Limb (tissue), 2 donors: ENCODE data around the gene PPAN.

Experiments used
- DNase-seq, 2 donors: peaks; one replicate each; pipeline ENCODE4 v3.0.0-alpha.2; 2016; ENCODE audit errors: extremely low spot score in 2 of 2

The PPAN gene

GRCh38 chr19:10139952-10140351, 33.8 kb downstream of the PPAN start:
- DNase-seq = no peak

- DNase-seq = no peak
These were observed 35.3 kb downstream of the PPAN start for GRCh38 chr19:10141479-10141878.

DNA sequence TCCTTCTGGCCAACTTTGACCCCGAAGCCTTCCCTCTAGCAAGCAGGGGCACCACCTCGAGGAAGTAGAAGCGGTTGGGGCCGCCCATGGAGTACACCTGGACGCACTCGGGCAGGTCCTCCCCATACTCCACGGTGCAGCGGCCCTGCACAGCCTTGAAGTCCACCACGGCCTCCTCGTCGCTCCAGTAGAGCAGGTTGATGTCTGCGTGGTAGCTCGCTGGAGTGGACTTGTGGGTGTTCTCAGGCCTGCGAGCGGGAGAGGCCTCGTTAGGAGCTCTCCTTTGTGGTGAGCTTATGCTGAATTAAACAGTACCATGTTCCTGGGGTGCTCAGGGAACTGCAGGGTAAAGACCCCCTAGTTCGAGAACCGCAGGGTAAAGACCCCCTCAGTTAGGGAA, 35.8 kb downstream of the PPAN start:
- no peak for DNase-seq

- DNase-seq = no peak
These were observed 36.7 kb downstream of the PPAN start for GRCh38 chr19:10142701-10143375.

DNA sequence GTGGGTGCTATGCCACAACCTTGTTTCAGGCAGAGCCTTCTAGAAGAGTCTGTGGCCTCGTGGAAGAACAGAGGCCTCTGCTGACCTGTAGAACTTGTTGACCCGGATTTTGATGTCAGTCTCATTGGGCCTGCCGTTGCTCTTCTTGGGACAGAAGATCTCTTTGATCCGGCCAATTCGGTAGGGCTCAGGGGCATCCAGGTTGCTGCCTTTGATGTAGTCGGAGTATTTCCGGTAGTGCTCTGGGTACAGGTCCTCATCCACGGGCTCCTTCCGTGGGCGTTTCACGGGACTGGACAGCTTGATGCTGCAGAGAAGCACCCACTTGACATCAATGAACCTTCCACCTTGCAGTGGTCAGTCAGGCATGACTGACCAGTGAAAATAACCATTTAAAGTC, 37.5 kb downstream of the PPAN start:
- DNase-seq = no peak

GRCh38 chr19:10144361-10144760, 38.2 kb downstream of the PPAN start:
- no peak for DNase-seq

DNA sequence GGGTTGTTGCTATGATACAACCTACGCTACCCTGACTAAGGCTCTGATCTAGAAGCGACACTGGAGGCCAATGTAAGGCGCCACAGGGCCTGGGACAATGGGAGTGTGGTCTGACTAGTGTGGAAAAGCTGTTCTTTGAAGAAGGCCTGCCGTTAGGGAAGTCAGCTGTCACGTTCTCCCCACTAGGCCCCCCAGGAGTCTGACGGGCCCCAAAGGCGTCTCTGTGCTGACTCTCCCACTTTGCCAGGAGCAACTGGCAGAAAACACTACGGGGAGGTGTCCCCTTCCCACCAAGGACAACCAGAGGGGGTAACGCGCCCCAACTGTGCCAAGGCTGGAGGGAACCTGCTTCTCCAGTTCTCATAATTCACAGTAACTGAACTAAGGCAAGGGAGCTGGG, 38.9 kb downstream of the PPAN start:
- DNase-seq = no peak

DNA sequence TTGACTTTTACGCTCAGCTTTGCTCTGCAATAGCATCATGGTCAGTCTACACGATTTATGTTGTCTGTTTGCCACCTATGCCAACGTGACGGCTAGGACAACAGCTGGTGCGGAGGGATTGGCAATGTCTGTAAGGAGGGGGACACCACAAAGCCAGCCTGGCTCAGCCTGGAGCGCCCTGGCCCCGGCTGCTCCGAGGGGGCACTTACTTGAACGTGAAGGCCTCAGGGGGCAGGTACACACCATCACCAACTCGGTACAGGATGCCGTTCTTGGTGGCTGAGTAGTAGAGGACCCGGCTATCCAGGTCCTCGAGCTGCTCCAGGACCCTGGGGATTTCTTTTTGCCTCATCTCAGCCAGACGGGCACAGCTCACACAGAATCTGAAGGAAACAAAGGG, 40.0 kb downstream of the PPAN start:
- no peak for DNase-seq

DNA sequence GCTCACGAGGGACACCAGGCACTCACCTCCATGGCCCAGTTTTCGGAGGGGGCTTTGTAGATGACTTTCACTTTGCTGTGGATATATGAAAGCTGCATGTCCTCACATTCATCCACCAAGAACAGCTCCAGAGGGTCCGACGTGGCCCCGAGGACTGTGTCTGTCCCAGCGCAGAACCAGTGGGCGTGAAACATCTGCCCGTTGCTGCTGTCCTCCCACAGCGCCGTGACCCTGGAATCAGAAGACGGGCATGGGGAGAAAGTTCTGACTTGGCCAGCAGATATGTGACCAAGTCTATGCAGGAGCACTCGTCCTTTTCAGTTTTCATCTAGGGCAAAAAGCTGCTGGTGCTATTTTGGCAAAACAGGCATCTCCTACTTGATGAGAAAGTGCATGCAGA, 43.3 kb downstream of the PPAN start:
- DNase-seq = no peak

GRCh38 chr19:10151521-10151920, 45.4 kb downstream of the PPAN start:
- no peak for DNase-seq

DNA sequence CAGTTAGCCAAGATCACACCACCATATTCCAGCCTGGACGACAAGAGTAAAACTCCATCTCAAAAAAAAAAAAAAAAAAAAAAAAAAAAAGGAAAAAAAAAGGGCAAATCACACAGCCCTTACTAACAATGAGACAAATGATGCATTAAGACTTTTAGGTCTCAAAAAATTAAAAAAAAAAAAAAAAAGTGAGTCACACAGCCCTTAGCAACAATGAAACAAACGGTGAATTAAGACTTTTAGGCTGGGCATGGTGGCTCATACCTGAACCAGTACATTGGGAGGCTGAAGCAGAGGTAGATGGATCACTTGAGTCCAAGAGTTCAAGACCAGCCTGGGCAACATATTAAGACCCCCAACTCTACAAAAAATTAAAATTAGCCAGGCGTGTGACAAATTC, 45.9 kb downstream of the PPAN start:
- DNase-seq = no peak

- DNase-seq = no peak
These were observed 49.7 kb downstream of the PPAN start for GRCh38 chr19:10155839-10156238.

DNA sequence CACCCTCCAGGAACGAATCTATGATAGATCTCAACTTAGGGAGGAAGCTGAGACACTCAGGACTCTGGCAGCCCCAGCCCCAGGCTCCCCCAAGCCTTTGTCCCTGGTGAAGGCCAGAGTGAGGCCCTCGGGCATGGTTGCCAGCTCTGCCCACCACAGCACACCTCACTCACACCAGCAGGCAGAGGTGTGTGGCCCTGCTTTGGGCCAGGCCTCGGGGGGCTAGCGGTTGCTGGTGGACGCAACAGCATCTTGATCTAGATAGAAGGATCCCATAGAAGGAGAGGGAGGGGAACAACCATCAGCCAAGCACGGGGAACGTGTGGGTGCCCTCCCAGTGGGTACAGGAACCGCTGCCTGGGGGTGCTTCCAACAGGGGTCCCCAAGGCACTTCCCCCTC, 51.9 kb downstream of the PPAN start:
- no peak for DNase-seq

- DNase-seq = no peak
These were observed 52.3 kb downstream of the PPAN start for GRCh38 chr19:10158485-10158884.

DNA sequence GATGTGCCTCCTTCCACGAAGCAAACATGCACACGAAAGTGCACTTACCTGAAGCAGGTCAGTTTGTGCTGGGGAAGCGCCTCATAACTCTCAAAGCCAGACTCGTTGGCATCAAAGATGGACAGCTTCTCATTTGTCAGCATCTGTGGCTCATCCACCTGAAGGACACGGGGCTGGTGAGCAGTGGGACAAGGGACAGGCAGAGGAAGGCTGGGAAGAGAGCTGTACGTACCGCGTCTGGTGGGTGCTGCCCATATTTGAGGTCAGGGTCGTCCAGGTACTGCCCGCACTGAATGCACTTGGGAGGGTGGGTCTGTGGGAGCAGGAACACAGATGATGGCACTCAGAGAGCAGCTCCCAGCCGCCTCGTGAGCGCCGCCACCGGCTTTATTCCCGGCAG, 53.4 kb downstream of the PPAN start:
- no peak for DNase-seq
